Measurements from ENCODE around the gene DMRT3. TPM values are rescaled to one million over a fixed set of nuclear protein-coding genes. Genes with fewer than 3 reads are reported as not detected.

Gene DMRT3
- total RNA-seq, 6 experiments from 2014 or later, result not detected

DNA sequence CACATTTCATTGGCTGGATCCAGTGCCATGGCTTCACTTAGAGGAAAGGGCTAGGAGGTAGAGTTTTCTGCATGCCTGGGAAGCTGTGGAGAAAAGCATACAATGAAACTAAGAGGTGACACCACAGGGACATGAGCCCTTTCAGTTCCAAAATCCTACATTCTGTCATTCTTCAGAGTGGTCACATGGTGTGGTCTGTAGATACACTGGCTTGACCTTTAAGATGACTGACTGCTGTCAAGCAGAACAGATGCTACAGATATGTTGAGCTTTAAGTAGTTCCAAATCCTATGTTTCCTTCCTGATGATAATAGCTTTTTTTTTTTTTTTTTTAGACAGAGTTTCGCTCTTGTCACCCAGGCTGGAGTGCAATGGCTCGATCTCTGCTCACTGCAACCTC is 26.2 kb downstream of the DMRT3 start:
- WGBS (ENCODE audit: insufficient coverage, low coverage, low lambda C conversion rate, missing lambda C conversion rate), result 74% methylated on average over 2 of the region's 2 CpGs
- intact Hi-C loops (cut with DNase I), result loop anchor here in 1 of 2 donors (5.0 kb wide), 1 partner anchor 110 kb away; no protein-coding TSS in a partner anchor
- no peaks in the 10 kb centered on the region for H3K4me1 ChIP-seq
- TF ChIP-seq POLR2A (IDR thresholded peaks at IDR 0.05), result no peak
- no peak for TF ChIP-seq CTCF (IDR thresholded peaks at IDR 0.05)
- no peak for DNase-seq
- no peaks in the 10 kb centered on the region for H3K36me3 ChIP-seq
- no peaks in the 10 kb centered on the region for H3K27me3 ChIP-seq
- no peak overlapping the region for H3K27ac ChIP-seq
- ATAC-seq, result no peak
- no peaks in the 10 kb centered on the region for H3K9me3 ChIP-seq
- H3K4me3 ChIP-seq, result no peak overlapping the region

DNA sequence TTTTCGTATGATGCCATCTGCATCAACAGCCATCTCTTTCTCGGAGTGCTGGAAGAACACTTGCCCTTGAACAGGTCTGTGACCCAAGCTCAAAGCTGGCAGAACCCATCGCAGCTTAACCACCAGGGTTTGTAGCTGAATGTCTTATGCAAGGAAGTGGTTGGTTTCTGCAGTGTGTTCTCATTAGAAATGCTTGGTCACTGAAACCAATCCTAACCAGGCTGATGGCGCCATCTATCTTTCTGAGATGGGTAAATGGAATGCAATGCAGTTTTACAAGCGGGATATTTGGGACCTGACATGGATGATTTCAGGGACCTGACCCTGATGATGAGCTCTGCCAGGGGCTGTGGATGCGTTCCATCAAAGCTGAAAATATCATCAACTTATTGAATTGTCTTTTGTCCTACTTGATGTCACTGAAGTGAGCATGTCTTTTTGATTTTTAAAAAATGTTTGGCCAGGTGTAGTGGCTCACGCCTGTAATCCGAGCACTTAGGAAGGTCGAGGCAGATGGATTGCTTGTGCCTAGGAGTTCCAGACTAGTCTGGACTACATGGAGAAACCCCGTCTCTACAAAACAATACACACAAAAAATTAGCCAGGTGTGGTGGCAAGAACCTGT is 28.7 kb downstream of the DMRT3 start:
- no peak overlapping the region for H3K27ac ChIP-seq
- no peaks in the 10 kb centered on the region for H3K4me1 ChIP-seq
- DNase-seq (no peak), ATAC-seq (peak; percentile 58 to 81 (median 68))
- no peak for TF ChIP-seq POLR2A (IDR thresholded peaks at IDR 0.05)
- TF ChIP-seq CTCF (IDR thresholded peaks at IDR 0.05), result peak; percentile 47 to 58 (median 52)
- WGBS (ENCODE audit: insufficient coverage, low coverage, low lambda C conversion rate, missing lambda C conversion rate), result 41% methylated on average over 10 of the region's 10 CpGs
- H3K4me3 ChIP-seq, result no peak overlapping the region
- H3K36me3 ChIP-seq, result no peaks in the 10 kb centered on the region
- intact Hi-C loops (cut with DNase I), result loop anchor here in 1 of 2 donors (5.0 kb wide), 1 partner anchor 113 kb away; no protein-coding TSS in a partner anchor
- H3K27me3 ChIP-seq, result no peaks in the 10 kb centered on the region
- H3K9me3 ChIP-seq, result no peaks in the 10 kb centered on the region

- ATAC-seq, result peak in 1 of 4 donors; percentile 24
- H3K4me1 ChIP-seq, result no peaks in the 10 kb centered on the region
- no peak overlapping the region for H3K4me3 ChIP-seq
- H3K36me3 ChIP-seq, result no peaks in the 10 kb centered on the region
- H3K27me3 ChIP-seq, result no peaks in the 10 kb centered on the region
- no peak for TF ChIP-seq POLR2A (IDR thresholded peaks at IDR 0.05)
- TF ChIP-seq CTCF (IDR thresholded peaks at IDR 0.05), result no peak
- no peak overlapping the region for H3K27ac ChIP-seq
- no peak for DNase-seq
- WGBS (ENCODE audit: insufficient coverage, low coverage, low lambda C conversion rate, missing lambda C conversion rate), result 56% methylated on average over 3 of the region's 3 CpGs
- intact Hi-C loops (cut with DNase I), result loop anchor here in 1 of 2 donors (5.0 kb wide), 1 partner anchor 115 kb away; no protein-coding TSS in a partner anchor
- H3K9me3 ChIP-seq, result no peaks in the 10 kb centered on the region
Measured at GRCh38 chr9:1007312-1007711, 30.9 kb downstream of the DMRT3 start.

DNA sequence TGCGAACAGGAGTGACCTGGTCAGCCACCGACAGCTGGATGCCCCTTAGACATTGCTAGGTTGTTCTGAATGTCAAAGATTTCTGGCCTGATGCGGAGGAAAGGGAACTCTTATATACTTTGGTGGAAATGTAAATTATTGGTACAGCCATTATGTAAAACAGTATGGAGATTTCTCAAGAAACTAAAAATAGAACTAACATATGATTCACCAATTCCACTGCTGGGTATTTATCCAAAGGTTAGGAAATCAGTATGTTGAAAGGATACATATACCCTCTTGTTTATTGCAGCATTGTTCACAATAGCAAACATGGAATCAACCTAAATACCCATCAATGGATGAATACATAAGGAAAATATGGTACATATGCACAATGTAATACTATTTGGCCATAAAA is 31.8 kb downstream of the DMRT3 start:
- ATAC-seq (no peak), DNase-seq (no peak)
- no peaks in the 10 kb centered on the region for H3K4me1 ChIP-seq
- TF ChIP-seq POLR2A (IDR thresholded peaks at IDR 0.05) (no peak), CTCF (IDR thresholded peaks at IDR 0.05) (no peak)
- H3K4me3 ChIP-seq, result no peak overlapping the region
- no peaks in the 10 kb centered on the region for H3K36me3 ChIP-seq
- H3K27me3 ChIP-seq, result no peaks in the 10 kb centered on the region
- no peaks in the 10 kb centered on the region for H3K9me3 ChIP-seq
- H3K27ac ChIP-seq, result no peak overlapping the region
- WGBS (ENCODE audit: insufficient coverage, low coverage, low lambda C conversion rate, missing lambda C conversion rate), result 68% methylated on average over 3 of the region's 3 CpGs
- intact Hi-C loops (cut with DNase I), result loop anchor here in 1 of 2 donors (5.0 kb wide), 1 partner anchor 116 kb away; no protein-coding TSS in a partner anchor
